HCT116 (cell line): ENCODE measurements around the gene CPNE5. TPM values are rescaled to one million over a fixed set of nuclear protein-coding genes. Genes with fewer than 3 reads are reported as not detected.
A peak's percentile ranks its signal among the peaks of the same experiment; 100 is the strongest.

ENCODE experiments used
- ATAC-seq: fragments of 200-7000 bp; cut with Tn5 transposase; 2 replicates; pipeline ENCODE4 v1.9.1; 2020; ENCODE audit warnings: mild to moderate bottlenecking, moderate library complexity
- BruUV-seq: library from RNA; stranded (reverse); fragments of 400-500 nt; replicated peaks from 2 replicates; lab custom pipeline; 2021; lab: Mats Ljungman, UMichigan
- CTCF ChIA-PET: fragments of 300-600 bp; sonication (Branson Sonifier 250); formaldehyde crosslinking; loops from one replicate; lab custom pipeline; 2021; ENCODE audit warnings: antibody characterized with exemption; lab: Charles Lee
- POLR2A ChIA-PET: fragments of 300-600, 350-600 bp; sonication (Branson Sonifier 250); formaldehyde crosslinking; loops from one replicate; lab custom pipeline; 2021; ENCODE audit warnings: antibody characterized with exemption; lab: Charles Lee
- RAD21 ChIA-PET, 2 experiments: fragments of 300-600 bp; sonication (Branson Sonifier 250); formaldehyde crosslinking; loops; one replicate each; lab custom pipeline; 2023; ENCODE audit warnings: low total read pairs in 2 of 2; ENCODE audit not compliant: uncharacterized antibody in 2 of 2, unreplicated experiment in 2 of 2, low non-redundant PET in 1 of 2; lab: Charles Lee
- DNase-seq: peaks from one replicate; pipeline ENCODE4 v3.0.0-alpha.2; 2010; ENCODE audit warnings: low read depth, low spot score
- H2AFZ ChIP-seq: fragments of 200-600 bp; shearing (Covaris generic), sonication (generic); 2 replicates; pipeline ENCODE4 v1.6.1; 2017; ENCODE audit warnings: low read depth, mixed run types, mixed read lengths, antibody characterized with exemption, low read length; ENCODE audit not compliant: poor library complexity, severe bottlenecking
- H3K27ac ChIP-seq: 2 replicates; pipeline ENCODE4 v1.5.1; 2012; ENCODE audit warnings: low read depth, low read length
- H3K27me3 ChIP-seq: fragments of 200-600 bp; sonication (generic); 2 replicates; pipeline ENCODE4 v1.6.1; 2016; ENCODE audit warnings: mixed run types, low read length, mixed read lengths; ENCODE audit not compliant: insufficient read depth
- H3K36me3 ChIP-seq, 2 experiments: fragments of 200-500 bp in 1 of 2; fragments of 200-600 bp in 1 of 2; sonication (Bioruptor generic) in 1 of 2; sonication (generic) in 1 of 2; 2 replicates each; pipeline versions ENCODE4 v1.5.1 to v1.6.1; 2014 to 2016; ENCODE audit warnings: low read length in 2 of 2, inconsistent platforms in 1 of 2, mixed read lengths in 1 of 2, mixed run types in 1 of 2; ENCODE audit not compliant: insufficient read depth in 2 of 2, control insufficient read depth in 1 of 2
- H3K4me1 ChIP-seq, 2 experiments: fragments of 200-600 bp in 1 of 2; sonication (generic) in 1 of 2; 2 replicates each; pipeline versions ENCODE4 v1.5.1 to v1.6.1; 2012 to 2017; ENCODE audit warnings: low read length in 2 of 2, inconsistent platforms in 1 of 2, mild to moderate bottlenecking in 1 of 2, mixed read lengths in 1 of 2, mixed run types in 1 of 2, moderate library complexity in 1 of 2; ENCODE audit not compliant: insufficient read depth in 2 of 2, control insufficient read depth in 1 of 2
- H3K4me2 ChIP-seq: fragments of 200-600 bp; sonication (generic); 2 replicates; pipeline ENCODE4 v1.6.1; 2017; ENCODE audit warnings: mixed run types, low read length, mixed read lengths
- H3K4me3 ChIP-seq, 2 experiments: fragments of 200-600 bp in 1 of 2; sonication (generic) in 1 of 2; replicated peaks in 1 of 2; 2 replicates each; pipeline ENCODE4 v1.5.1; 2011 to 2016; ENCODE audit warnings: low read length in 2 of 2, control low read depth in 1 of 2, low read depth in 1 of 2, mild to moderate bottlenecking in 1 of 2, mixed read lengths in 1 of 2, mixed run types in 1 of 2
- H3K79me2 ChIP-seq: fragments of 200-600 bp; sonication (generic); 2 replicates; pipeline ENCODE4 v1.6.1; 2017; ENCODE audit warnings: mild to moderate bottlenecking, mixed run types, low read length, moderate library complexity, mixed read lengths; ENCODE audit not compliant: insufficient read depth
- H3K9ac ChIP-seq: fragments of 200-600 bp; sonication (generic); 2 replicates; pipeline ENCODE4 v1.6.1; 2016; ENCODE audit warnings: low read length, mixed read lengths
- H3K9me2 ChIP-seq: fragments of 200-600 bp; sonication (generic), shearing (Covaris generic); 2 replicates; pipeline ENCODE4 v1.6.1; 2017; ENCODE audit warnings: mixed run types, mild to moderate bottlenecking, moderate library complexity; ENCODE audit not compliant: insufficient read depth
- H3K9me3 ChIP-seq, 2 experiments: fragments of 200-500 bp in 1 of 2; fragments of 200-600 bp in 1 of 2; sonication (Bioruptor generic) in 1 of 2; sonication (generic) in 1 of 2; 2 replicates each; pipeline ENCODE4 v1.6.1; 2014 to 2017; ENCODE audit warnings: low read length in 2 of 2, mixed read lengths in 2 of 2, inconsistent platforms in 1 of 2, low read depth in 1 of 2, mild to moderate bottlenecking in 1 of 2, mixed run types in 1 of 2, moderate library complexity in 1 of 2; ENCODE audit not compliant: control insufficient read depth in 1 of 2, insufficient read depth in 1 of 2
- H4K20me1 ChIP-seq: fragments of 200-600 bp; sonication (generic), shearing (Covaris generic); 2 replicates; pipeline ENCODE4 v1.6.1; 2017; ENCODE audit warnings: mixed run types, mild to moderate bottlenecking, moderate library complexity; ENCODE audit not compliant: insufficient read depth
- ATF3 ChIP-seq: IDR thresholded peaks from 2 replicates; pipeline ENCODE4 v1.6.1; 2012
- CBX3 ChIP-seq: IDR thresholded peaks from 2 replicates; pipeline ENCODE4 v1.6.1; 2012; ENCODE audit warnings: low read depth
- CTCF ChIP-seq, 3 experiments: fragments of 200-600 bp in 1 of 3; sonication (generic) in 1 of 3; IDR thresholded peaks in 2 of 3; conservative IDR thresholded peaks in 1 of 3; 2 replicates each; pipeline ENCODE4 v1.5.1; 2012 to 2017; ENCODE audit warnings: low read depth in 2 of 3, low read length in 2 of 3, antibody characterized with exemption in 1 of 3, borderline replicate concordance in 1 of 3, control low read depth in 1 of 3, mild to moderate bottlenecking in 1 of 3, mixed read lengths in 1 of 3, mixed run types in 1 of 3, moderate library complexity in 1 of 3; ENCODE audit not compliant: insufficient read depth in 1 of 3
- EGR1 ChIP-seq: IDR thresholded peaks from 2 replicates; pipeline ENCODE4 v1.6.1; 2012; ENCODE audit warnings: low read depth
- ELF1 ChIP-seq: IDR thresholded peaks from 2 replicates; pipeline ENCODE4 v1.6.1; 2012; ENCODE audit warnings: low read depth, borderline replicate concordance
- EZH2 ChIP-seq: fragments of 200-600 bp; sonication (generic); IDR thresholded peaks from 2 replicates; pipeline ENCODE4 v1.6.1; 2017; ENCODE audit warnings: antibody characterized with exemption, mixed run types
- EZH2phosphoT487 ChIP-seq: fragments of 200-600 bp; IDR thresholded peaks from 2 replicates; pipeline ENCODE4 v1.6.1; 2018; ENCODE audit warnings: antibody characterized with exemption, borderline replicate concordance
- MAX ChIP-seq: IDR thresholded peaks from 2 replicates; pipeline ENCODE4 v1.6.1; 2012
- POLR2A ChIP-seq: IDR thresholded peaks from 2 replicates; pipeline ENCODE4 v1.7.0; 2011; ENCODE audit warnings: borderline replicate concordance; ENCODE audit not compliant: insufficient read depth, insufficient read length; ENCODE audit errors: extremely low read depth
- POLR2AphosphoS5 ChIP-seq: IDR thresholded peaks from 2 replicates; pipeline ENCODE4 v1.6.1; 2011; ENCODE audit warnings: mild to moderate bottlenecking, low read depth, low read length, moderate library complexity
- RAD21 ChIP-seq: IDR thresholded peaks from 2 replicates; pipeline ENCODE4 v1.6.1; 2012; ENCODE audit warnings: low read depth, mild to moderate bottlenecking
- REST ChIP-seq: IDR thresholded peaks from 2 replicates; pipeline ENCODE4 v1.6.1; 2012; ENCODE audit warnings: low read depth
- SIN3A ChIP-seq: IDR thresholded peaks from 2 replicates; pipeline ENCODE4 v1.6.1; 2012; ENCODE audit warnings: low read depth
- SP1 ChIP-seq: IDR thresholded peaks from 2 replicates; pipeline ENCODE4 v1.6.1; 2012; ENCODE audit warnings: low read depth
- SRF ChIP-seq: IDR thresholded peaks from 2 replicates; pipeline ENCODE4 v1.6.1; 2012; ENCODE audit warnings: low read depth
- YY1 ChIP-seq: IDR thresholded peaks from 2 replicates; pipeline ENCODE4 v1.6.1; 2011; ENCODE audit warnings: low read length, low read depth, moderate library complexity, mild to moderate bottlenecking; ENCODE audit not compliant: insufficient replicate concordance; ENCODE audit errors: extremely low read depth
- ZBTB33 ChIP-seq: IDR thresholded peaks from 2 replicates; pipeline ENCODE4 v1.6.1; 2011; ENCODE audit warnings: mild to moderate bottlenecking, low read length, moderate library complexity; ENCODE audit not compliant: insufficient replicate concordance; ENCODE audit errors: extremely low read depth
- ZFX ChIP-seq: fragments of 450-650 bp; IDR thresholded peaks from 2 replicates; pipeline ENCODE4 v1.6.1; 2017
- intact Hi-C: fragments of 100-400 bp; cut with micrococcal nuclease; formaldehyde crosslinking; loops from 2 replicates; pipeline ENCODE4 v1.10.0; 2022
- total RNA-seq: library from RNA; stranded (reverse); gene quantifications from one replicate; pipeline ENCODE4 v1.2.1, GENCODE V29; 2021; ENCODE audit not compliant: unreplicated experiment

Gene CPNE5
- total RNA-seq, 1 experiment from 2014 or later, result not detected

- no peak overlapping the region for H3K4me3 ChIP-seq
- peak overlapping the region; percentile 78; the same call in 1 of the 2 replicates for H3K4me2 ChIP-seq
- no peaks in the 10 kb centered on the region for H3K9me3 ChIP-seq
- ATAC-seq (no peak), DNase-seq (no peak)
- no peaks in the 10 kb centered on the region for H4K20me1 ChIP-seq
- H3K79me2 ChIP-seq, result no peaks in the 10 kb centered on the region
- H2AFZ ChIP-seq, result no peak overlapping the region
- H3K4me1 ChIP-seq, result peaks cover 4 to 29% of the 10 kb centered on the region in 2 experiments; a peak in 3 of 4 replicates
- no peak for TF ChIP-seq POLR2AphosphoS5
- TF ChIP-seq MAX, result no peak
- TF ChIP-seq EZH2phosphoT487, result no peak
- no peak for TF ChIP-seq SP1
- TF ChIP-seq YY1, result no peak
- TF ChIP-seq SRF, result no peak
- no peak for TF ChIP-seq REST
- no peak for TF ChIP-seq POLR2A
- TF ChIP-seq CTCF (IDR thresholded peaks at IDR 0.05 in 2 of 3, conservative IDR thresholded peaks at IDR 0.05 in 1 of 3; ENCODE audit: borderline replicate concordance in 1 of 3, insufficient read depth in 1 of 3, low read depth in 2 of 3, low read length in 2 of 3), result no peak
- TF ChIP-seq ZBTB33, result no peak
- no peak for TF ChIP-seq SIN3A
- TF ChIP-seq CBX3, result no peak
- TF ChIP-seq ZFX, result no peak
- TF ChIP-seq ELF1, result no peak
- no peak for TF ChIP-seq EGR1
- TF ChIP-seq EZH2, result no peak
- no peak for TF ChIP-seq ATF3
- no peak for TF ChIP-seq RAD21
- no peaks in the 10 kb centered on the region for H3K27me3 ChIP-seq
- ChIA-PET CTCF (interaction anchor here (0.8 to 2.5 kb wide), 7 partner anchors 10 to 456 kb away, joined by 3 to 29 read pairs (median 10); no protein-coding TSS in a partner anchor), POLR2A (no interaction called here), RAD21 (no interaction called here)
- no TSS peak for BruUV-seq
- H3K27ac ChIP-seq, result no peak overlapping the region
- no peaks in the 10 kb centered on the region for H3K9me2 ChIP-seq
- H3K36me3 ChIP-seq, result no peaks in the 10 kb centered on the region
- no peak overlapping the region for H3K9ac ChIP-seq
- intact Hi-C loops, result loop anchor here (2.0 to 5.0 kb wide), 2 partner anchors 76 to 135 kb away; no protein-coding TSS in a partner anchor
These were observed 81.2 kb downstream of the CPNE5 start for GRCh38 chr6:36757943-36758508.
